ENCODE measurements around the gene C6orf15.
A peak's percentile ranks its signal among the peaks of the same experiment; 100 is the strongest.
"Not testable (repeated sequence)": the region's sequence is repeated elsewhere in the genome, so short reads cannot be mapped to it uniquely, and the experiment has no call there.

Gene C6orf15

DNA sequence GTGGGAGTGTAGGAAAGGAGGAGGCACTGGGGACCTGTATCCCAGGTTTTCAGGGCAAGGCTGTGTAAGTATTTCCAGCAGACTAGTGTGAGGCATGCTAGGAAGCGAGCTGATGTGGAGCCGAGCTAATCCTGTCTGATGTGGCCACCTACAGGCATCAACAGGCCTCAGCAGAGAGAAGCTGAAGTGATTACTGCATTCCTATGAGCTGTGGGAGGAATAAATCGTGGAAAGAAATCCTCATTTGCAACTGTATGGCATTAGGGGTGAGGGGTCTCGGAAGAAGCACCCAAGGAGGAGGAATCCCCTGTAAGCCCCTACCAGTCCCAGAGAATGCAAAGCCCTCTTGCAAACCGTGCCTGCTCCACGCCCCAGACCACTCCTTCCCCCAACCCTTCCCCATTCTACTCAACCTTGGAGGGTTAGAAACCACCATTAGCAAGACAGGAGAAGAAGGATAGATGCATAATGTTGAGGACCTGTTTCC, 41.6 kb downstream of the C6orf15 start:
- no peak for DNase-seq (ENCODE audit: low read depth in 4 of 4, low spot score in 1 of 4)

DNA sequence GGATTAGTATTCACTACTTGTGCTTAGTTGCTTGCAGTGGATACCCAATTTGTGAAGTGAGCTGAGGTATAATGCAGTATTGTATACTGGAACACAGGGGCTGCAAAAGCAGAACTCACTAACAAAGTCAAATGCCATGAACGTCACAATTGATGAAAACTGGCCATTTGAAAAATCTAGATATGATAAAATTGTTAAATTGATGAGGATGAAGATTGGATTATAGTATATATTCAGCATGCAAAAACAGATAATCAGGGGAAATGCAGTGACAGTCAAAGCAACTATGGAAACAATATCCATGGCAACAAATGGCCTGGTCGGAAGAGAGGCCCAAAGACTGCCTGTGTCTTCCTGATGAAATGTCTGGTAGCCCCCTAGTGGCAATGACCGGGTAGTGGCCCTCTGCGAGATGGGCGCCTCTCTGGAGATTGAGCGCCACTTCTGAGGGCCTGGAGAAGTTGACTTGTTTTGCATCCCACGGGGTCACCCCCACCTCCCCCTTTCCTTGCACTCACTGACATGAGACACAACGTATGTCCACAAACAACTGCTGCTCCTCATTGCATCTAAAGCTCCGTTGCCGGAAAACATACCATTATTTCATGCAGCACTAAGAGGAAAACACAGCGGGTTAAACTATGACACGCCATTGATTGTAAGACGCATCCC, 43.6 kb downstream of the C6orf15 start:
- DNase-seq (ENCODE audit: low read depth in 4 of 4, low spot score in 1 of 4): peak; percentile 47 to 61 (median 52)

DNA sequence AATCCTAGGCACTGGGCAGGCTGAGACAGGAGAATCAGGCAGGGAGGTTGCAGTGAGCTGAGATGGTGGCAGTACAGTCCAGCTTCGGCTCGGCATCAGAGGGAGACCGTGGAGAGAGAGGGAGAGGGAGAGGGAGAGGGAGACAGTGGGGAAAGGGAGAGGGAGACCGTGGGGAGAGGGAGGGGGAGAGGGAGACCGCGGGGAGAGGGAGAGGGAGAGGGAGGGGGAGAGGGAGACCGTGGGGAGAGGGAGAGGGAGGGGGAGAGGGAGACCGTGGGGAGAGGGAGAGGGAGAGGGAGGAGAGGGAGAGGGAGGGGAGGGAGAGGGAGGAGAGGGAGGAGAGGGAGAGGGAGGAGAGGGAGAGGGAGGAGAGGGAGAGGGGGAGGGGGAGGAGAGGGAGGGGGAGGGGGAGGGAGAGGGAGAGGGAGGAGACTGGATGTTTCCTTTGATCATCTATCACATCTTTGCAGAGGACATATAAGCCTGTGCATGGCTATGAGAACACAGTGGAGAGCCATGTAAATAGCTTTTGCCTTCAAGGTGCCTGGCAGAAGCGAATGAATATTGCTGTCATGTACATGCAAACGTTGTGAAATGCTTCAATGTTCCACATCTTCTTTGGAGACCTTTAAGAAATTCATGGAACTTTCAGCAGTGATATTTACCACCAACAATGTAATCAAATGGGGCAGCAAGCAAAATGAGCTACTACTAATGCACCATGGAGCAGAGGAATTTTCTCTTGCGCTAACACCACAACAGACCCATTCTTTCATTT, 44.3 kb downstream of the C6orf15 start:
- not testable (repeated sequence) for DNase-seq (ENCODE audit: low read depth in 4 of 4, low spot score in 1 of 4)

DNA sequence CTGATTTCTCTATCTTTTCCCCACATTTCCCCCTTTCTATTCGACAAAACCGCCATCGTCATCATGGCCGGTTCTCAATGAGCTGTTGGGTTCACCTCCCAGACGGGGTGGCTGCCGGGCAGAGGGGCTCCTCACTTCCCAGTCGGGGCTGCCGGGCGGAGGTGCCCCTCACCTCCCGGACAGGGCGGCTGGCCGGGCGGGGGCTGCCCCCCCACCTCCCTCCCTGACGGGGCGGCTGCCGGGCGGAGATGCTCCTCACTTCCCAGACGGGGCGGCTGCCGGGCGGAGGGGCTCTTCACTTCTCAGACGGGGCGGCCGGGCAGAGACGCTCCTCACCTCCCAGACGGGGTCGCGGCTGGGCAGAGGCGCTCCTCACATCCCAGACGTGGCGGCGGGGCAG, 45.3 kb downstream of the C6orf15 start:
- not testable (repeated sequence) for DNase-seq (ENCODE audit: low read depth in 4 of 4, low spot score in 1 of 4)

DNA sequence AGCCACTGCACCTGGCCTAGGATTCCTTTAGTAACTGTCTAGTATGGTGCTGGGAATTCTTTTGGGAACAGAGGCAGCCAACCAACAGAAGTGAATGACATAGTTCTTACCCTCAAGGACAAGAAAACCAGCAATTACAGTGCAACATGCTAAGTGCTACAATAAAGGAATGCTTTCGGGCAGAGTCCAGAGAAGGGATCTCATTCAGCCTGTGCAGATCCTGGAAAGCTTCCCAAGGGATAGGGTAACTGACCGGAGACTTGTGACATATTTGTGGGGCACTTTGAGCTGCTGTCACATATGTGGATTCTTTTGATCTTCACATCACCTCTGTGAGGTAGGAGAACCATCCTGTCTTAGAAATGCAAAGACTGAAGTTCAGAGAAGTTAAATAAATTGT, 46.8 kb downstream of the C6orf15 start:
- no peak for DNase-seq (ENCODE audit: low read depth in 4 of 4, low spot score in 1 of 4)

DNA sequence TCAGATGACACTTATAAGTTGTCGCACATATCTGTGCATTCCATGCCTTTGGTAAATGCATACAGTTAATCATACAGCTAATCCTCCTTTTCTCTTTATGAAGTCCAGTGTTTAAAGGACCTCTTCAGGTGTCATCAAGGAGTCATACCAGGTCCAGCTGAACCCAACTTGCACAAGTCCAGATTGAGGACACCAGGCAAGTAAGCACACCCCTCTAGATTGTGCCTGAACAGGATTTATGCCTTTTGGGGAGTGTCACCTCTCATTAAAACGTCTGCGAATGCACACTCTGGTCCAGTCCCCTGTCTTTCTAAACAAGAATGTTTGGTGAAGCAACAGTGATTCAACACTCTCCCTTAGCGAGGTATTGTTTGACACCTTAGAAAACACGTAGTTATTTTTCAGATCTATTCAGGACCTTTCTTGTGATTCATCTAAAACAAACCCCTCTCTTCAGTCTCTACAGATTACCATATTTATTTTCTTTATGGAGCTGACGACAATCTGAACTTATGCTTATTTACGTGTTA, 48.4 kb downstream of the C6orf15 start:
- no peak for DNase-seq (ENCODE audit: low read depth in 4 of 4, low spot score in 1 of 4)

Measured in stimulated activated CD4-positive, alpha-beta T cell treated with anti-CD3 and anti-CD28 coated beads, Interleukin-1b, Interleukin-23, amount 100 ng/mL, for 24 hours (primary cell).